Right renal cortex interstitium (tissue), 3 donors: ENCODE data around the gene TMLHE. TPM values are rescaled to one million over a fixed set of nuclear protein-coding genes. Genes with fewer than 3 reads are reported as not detected.
"Not testable (repeated sequence)": the region's sequence is repeated elsewhere in the genome, so short reads cannot be mapped to it uniquely, and the experiment has no call there.

Source experiments
- DNase-seq, 3 donors: peaks; one replicate each; pipeline ENCODE4 v3.0.0-alpha.2; 2013; ENCODE audit warnings: low read depth in 3 of 3, low spot score in 2 of 3
- polyA plus RNA-seq, 3 donors: library from polyadenylated mRNA; unstranded; fragments of 120-200 nt; gene quantifications; one replicate each; pipeline ENCODE4 v1.2.1, GENCODE V29; 2013; ENCODE audit not compliant: insufficient read length in 3 of 3

TMLHE gene, protein sequence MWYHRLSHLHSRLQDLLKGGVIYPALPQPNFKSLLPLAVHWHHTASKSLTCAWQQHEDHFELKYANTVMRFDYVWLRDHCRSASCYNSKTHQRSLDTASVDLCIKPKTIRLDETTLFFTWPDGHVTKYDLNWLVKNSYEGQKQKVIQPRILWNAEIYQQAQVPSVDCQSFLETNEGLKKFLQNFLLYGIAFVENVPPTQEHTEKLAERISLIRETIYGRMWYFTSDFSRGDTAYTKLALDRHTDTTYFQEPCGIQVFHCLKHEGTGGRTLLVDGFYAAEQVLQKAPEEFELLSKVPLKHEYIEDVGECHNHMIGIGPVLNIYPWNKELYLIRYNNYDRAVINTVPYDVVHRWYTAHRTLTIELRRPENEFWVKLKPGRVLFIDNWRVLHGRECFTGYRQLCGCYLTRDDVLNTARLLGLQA
- 10 to 100 TPM; 26.0 to 32.1 (median 29.5) TPM for polyA plus RNA-seq

DNA sequence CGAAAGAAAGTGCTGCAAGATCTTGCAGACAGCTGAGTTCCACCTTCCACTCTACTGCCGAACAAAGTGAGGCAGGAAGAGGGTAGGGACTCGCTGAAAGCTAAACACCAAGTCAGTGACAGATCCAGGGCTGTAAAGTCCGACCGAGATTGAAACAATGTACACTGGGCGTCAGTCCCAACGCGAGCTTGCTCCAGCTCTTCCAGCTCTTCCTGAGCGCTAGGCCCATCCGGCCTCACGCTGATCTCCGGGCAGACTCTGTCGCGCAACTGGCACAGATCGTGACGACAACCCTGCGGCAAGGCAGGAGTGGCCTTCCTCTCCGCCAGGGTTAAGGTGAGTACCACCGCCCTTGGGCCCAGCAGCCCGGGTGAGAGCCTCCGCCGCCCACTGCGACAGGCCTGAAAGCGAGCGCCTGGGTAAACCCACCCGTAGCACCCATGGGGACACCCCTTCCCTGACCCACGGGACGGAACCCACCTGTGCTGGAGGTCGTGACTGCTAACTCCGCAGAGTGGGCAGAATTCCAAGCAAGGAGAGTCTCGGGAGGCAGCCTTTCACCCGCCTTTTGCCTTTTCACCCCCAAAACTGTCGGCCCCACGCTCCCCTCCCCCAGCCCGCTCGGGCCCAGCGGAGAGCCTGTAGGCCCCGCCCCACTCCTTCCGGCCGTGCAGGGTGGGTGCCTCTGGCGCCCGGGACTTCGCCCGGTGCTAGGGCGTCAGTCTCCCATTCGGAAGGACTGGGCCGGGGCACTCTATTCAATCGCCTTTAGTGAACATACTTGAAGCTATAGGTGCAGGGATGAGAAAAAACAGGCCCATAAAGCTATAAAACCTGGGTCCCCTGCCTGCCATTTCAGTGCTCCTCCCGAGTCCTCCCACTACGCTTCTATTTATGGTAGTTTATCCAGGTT is at the start of gene TMLHE, which contains the start of gene SPRY3:
TMLHE (minus strand) TSS at position 641 of the 913 bp plus-strand sequence. CDS start 67,676 bp downstream, outside the sequence.
SPRY3 (plus strand) TSS at position 275 of the 913 bp plus-strand sequence.
- DNase-seq, result peak; percentile 10 to 36 (median 17)

DNA sequence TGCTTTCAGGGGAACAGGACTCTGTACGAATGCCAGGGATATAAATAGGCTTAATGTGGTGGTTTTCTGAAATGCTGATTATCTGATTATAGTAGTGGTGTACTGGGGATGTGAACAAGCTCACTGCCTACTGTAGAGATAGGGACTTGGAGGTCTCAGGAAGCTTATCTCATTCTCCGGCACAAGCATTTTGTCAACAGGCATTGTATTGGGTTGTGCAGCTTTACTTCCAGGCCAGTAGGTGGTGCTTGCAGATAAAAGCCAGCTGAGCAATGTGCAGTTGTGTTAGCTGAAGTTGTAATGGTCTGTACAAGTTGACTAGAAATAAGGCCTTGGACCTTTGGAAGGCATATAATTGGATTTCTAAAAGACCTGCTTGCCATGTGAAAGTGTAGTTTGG is 49.5 kb upstream of the TMLHE start:
- DNase-seq, result no peak

DNA sequence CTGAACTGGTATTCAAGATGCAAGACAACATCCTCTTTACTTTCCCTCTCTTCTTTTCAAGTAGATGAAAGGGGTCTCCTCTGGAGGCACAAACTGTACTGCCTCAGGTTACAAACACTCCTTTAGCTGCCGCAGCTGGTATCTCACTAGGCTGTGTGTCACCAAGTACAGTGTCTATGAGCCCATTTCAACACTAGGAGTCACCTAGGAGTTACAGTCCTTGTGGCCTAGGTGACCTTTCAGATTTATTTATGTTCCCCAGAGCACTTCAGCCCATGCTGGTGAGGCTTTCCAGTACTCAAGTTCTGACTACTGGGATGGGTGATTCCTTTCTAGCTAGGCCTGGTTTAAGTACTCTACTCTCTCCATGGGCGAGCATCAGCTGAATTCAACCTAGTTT is 32.4 kb upstream of the TMLHE start:
- DNase-seq, result no peak

DNA sequence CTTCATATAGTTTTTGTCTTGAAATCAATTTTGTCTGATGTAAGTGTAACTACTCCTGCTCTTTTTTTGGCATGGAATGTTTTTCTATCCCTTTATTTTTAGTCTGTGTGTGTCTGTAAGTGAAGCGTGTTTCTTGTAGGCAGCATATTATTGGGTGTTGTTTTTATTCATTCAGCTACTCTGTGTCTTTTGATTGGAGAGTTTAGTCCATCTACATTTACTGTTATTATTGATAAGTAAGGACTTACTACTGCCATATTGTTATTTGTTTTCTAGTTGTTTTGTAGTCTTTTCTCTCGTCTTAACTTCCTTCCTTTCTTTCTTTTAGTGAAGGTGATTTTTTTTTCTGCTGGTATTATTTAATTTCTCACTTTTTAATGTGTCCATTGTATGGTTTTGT is 30.5 kb upstream of the TMLHE start:
- DNase-seq, result no peak

DNA sequence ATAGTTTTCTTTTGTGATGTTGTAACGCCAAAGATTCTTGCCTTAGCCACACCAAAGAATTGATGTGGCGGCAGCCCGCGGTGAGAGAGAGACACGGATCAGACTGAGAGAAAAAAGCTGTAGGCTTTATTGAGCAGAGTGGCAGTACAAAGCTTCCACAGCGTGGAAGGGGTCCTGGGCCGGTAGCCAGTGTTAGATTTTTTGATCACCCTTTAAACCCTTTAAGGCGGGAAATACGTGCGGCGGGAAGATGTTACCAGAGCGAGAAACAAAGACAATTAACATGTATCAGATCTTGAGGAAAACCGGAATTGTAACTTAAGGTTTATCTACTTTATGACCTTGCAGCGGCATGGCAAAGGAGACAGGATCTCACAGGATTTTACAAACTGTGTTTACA is 28.6 kb upstream of the TMLHE start:
- DNase-seq, result peak in 1 of 3 donors; percentile 1

DNA sequence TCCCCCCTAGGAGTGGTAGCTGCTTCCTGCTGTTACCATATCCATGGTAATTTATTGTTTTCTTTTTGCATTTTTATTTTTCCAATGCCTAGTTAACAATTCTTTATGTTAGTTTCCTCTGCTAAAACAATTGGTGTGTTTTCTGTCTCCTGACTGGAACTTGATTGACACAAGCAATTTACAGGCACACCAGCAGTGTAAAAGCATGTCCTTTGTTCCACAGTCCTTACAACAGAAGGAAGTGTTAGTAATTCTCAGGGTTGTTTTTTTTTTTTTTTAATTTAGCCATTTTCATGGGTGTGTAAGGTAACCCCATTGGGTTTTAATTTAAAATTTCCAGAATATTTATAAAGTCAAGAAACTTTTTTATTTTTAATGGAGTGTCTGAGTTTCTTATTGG is 25.0 kb upstream of the TMLHE start:
- DNase-seq, result no peak

DNA sequence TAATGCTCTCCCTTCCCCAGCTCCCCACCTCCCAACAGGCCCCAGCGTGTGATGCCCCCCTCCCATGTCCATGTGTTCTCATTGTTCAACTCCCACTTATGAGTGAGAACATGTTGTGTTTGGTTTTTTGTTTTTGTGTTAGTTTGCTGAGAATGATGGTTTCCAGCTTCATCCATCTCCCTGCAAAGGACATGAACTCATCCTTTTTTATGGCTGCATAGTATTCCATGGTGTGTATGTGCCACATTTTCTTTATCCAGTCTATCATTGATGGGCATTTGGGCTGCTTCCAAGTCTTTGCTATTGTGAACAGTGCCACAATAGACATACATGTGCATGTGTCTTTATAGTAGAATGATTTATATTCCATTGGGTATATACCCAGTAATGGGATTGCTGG is 22.3 kb upstream of the TMLHE start:
- not testable (repeated sequence) for DNase-seq

DNA sequence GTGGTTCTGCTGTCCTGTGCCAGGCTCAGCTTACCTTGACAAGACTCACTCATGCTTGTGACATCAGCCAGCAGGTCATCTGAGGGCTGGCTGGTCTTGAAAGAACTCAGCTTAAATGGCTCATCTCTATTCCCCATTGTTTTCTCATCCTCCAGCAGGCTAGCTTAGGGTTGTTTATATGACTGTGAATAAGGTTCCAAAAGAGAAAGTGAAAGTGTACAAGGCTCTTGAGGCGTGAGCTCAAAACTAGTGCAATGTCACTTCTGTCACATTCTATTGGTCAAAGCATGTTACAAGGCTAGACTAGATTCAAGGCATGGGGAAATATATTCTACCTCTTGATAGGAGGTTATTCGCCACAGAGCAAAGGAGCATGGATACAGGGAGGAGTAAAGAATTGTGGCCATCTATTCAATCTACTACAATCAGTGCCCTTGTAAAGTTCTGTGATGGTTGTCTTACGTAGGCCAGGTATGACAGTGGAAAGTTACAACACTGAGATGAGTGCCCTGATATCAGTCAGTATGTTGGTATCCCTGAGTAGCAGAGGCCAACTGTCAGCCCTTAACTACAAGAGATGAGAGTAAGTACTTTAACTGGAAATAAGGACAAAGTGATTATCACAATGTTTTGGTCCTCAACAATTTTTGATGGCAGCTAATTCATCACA is 19.8 kb upstream of the TMLHE start:
- DNase-seq, result no peak

DNA sequence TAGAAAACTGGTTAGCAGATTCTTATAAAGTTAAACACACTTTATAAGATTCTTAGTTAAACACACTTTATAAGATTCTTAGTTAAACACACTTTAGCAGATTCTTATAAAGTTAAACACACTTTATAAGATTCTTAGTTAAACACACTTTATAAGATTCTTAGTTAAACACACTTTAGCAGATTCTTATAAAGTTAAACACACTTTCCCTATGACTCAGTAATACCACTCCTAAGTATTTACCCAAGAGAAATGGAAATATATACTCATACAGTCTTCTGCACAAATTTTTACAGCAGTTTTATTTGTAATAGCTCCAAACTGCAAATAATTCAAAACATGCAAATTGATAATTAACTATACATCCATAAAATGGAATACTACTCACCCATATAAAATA is 7.4 kb upstream of the TMLHE start:
- not testable (repeated sequence) for DNase-seq

DNA sequence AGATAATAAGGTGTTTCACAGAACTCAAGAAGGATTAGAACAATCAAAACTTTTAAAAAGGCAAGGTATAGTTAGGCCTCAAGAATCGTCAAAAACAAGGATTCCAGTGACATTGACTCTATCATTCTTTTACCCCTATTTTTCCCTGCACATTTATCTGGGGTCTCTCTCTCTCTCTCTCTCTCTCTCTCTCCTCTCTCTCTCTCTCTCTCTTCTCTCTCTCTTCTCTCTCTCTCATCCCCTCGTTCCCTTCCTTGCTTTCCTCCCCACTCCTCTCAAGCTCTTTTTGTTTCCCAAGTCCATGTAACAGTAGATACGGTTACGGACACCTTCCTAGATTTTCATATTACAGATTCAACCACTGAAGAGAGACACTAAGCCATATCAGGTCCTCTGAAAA is 3.2 kb upstream of the TMLHE start:
- no peak for DNase-seq

DNA sequence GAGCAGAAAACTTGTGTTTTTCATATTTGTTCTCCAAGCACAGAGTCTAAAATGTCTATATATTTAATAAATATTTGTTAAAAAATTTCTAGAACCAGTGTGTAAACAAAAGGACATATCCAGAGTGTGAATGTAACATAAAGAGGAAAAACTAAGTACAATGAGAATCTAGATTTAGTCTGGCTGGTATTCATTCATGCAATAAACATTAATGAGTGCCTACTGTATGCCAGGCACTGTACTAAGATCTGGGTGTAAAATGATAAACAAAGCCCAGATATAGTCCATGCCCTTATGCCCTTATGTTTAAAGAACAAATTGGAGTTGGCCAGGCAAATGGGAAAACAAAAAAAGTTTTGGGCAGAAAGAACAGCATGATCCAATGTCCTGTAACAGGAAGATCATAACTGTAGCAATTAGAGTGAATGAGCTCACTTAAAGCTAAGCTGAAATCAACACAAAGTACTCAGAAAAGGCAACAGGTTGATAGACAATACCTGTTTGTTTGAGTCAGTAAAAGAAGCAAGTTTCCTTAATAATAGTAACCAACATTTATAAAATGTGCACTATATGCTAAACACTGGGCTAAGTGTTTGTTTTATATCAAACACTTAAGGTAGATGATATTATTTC is 1.3 kb upstream of the TMLHE start:
- no peak for DNase-seq

DNA sequence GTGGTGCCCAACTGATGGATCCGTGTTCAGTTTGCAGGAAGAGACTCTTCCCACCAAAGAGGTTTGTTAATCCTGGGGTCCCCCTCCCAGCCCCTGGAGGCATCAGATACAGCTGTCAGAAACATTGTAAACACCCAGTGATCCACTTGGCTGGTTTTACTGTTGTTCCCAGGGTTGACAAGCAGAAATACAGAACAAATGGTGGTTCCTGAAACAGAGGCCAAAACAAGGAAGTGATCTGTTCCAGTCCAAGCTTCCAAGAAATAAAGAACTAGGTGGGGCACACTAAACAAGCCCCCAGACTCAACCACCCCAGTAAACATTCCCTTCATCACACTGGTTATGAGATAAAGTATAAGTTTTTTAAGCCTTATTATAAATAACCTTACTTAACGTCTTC is 1.4 kb downstream of the TMLHE start:
- DNase-seq, result no peak

DNA sequence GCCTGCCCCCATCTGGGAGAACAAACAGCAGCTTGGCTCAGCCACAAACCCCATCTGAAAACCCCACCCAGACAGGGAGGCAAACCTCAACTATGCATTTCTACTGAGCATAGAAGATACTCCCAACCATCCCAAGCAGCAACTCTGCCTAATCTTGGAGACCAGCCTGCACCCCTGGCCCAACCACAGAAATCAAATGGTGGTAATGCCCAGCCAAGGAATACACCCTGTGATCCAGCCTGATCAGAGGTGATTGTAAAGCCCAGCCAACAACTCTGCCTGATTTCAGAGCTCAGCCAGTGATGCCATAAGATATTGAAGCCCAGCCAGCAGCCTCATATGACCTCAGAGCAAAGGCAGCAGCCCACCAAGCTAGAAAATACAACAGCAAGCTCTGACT is 19.8 kb downstream of the TMLHE start:
- DNase-seq, result no peak

DNA sequence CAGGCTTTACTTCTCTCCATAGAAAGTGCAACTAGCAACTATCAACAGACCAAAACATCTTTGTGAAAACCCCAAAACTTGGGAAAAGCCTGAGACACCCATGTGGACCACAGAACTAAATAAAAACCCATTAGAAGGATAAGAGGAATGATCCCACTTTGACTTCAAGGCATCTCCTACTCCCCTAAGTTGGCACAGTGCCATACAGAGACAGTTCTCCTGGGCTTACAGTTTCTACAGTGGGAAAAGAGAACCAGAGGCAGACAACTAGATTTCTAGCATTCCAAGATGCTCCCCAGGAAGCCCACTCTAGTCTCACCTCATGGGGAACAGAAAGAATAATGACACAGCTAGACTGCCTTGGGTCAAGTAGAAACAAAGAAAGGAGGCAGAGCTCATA is 20.4 kb downstream of the TMLHE start:
- DNase-seq, result no peak

DNA sequence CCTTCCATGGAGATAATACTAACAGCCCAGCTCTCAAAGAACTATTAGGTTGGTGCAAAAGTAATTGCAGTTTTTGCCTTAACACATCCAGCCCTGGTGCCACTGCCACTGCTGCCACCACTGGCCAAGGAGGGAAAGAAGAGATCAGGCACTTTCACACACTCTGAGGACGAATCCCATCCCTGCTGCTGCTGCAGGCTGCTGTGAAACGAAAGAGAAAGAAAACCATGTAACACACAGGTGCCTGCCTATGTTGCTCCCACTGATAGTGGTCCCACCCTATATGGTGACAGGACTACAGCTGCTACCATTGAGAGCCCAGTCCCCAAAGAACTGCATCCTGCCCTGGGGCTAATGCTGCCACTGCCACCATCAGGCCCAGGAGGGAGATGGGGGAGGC is 35.1 kb downstream of the TMLHE start:
- DNase-seq, result no peak

DNA sequence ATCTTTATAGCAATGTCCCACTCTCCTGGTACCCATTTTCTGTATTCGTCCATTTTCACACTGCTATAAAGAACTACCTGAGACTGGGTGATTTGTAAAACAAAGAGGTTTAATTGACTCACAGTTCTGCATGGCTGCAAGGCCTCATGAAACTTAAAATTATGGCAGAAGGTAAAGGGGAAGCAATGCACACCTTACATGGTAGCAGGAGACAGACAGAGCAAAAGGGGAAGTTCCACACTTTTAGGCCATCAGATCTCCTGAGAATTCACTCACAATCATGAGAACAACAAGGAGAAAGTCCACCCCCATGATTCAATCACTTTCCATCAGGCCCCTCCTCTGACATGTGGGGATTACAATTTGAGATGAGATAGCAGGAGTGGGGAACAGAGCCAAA is 49.7 kb downstream of the TMLHE start:
- no peak for DNase-seq

DNA sequence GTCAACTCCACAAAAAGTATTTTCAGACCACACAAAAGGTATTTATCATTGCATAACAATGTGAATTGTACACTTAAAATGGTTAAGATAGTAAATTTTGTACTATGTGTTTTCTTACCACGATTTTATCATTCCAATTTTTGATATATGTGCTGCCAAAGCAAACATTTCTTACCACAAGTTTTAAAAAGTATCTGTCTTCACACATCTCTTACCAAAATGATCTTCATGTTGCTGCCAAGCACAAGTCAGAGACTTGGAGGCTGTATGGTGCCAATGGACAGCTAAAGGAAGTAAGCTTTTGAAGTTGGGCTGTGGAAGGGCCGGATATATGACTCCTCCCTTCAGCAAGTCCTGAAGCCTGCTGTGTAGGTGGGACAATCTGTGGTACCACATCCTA is 67.9 kb downstream of the TMLHE start:
- DNase-seq, result no peak

DNA sequence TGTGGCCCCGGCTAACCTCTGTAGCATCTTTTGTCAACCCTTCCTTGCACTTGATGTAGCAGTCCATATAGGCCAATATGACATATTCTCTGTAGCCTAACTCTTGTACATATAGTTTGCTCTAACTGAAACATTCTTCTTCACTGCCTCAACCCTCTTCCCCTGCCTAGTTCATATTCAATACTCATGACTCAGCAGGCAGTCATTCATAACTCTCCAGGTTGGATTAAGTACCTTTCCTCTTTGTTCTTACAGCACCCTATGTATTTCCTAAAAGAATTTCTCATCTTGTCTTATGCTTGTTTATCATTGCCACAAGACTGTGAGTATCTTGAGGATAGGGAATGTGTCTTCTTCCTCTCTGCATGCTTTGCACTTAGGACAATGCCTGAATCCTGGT is 76.9 kb downstream of the TMLHE start:
- no peak for DNase-seq

DNA sequence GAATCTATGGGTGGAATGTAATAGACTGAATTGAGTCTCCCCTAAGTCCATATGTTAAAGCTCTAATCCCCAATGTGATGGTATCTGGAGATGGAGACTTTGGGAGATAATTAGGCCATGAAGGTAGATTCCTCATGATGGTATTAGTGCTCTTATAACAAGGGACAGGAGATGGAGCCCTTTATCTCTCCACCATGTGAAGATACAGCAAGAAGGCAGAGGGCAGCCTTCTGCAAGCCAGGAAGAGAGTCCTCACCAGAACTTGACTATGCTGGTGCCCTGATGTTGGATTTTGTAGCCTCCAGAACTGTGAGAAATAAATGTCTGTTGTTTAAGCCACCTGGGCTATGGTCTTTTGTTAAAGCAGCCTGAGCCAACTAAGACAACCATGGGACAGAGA is 78.0 kb downstream of the TMLHE start:
- no peak for DNase-seq

DNA sequence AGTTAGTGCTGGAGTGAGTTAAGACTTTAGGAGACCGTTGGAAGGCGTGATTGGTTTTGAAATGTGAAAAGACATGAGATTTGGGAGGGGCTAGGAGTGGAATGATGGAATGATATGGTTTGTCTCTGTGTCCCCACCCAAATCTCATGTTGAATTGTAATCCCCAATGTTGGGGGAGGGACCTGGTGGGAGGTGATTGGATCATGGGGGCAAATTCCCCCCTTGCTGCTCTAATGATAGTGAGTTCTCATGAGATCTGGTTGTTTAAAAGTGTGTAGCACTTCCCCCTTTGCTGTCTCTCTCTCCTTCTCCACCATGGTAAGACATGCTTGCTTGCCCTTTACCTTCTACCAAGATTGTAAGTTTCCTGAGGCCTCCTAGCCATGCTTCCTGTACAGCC is 85.7 kb downstream of the TMLHE start:
- DNase-seq, result not testable (repeated sequence)

DNA sequence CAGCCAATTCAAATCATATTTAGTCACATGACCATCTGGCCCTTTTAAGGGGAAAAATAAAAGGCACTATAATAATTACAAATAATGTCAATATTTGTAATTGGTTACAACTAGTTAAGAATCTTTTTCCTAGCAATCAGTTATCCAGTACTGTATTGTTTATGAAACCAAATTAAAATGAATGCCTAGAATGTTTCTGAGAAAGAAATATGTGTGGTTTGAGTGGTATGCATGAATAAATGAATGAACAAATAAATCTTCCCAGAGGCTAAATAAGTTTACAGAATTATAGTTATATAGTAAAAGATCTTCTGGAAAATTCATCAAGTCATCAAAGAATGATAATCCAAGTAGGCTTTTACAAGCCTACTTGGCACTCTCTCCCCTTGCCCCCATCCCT is 98.5 kb downstream of the TMLHE start:
- no peak for DNase-seq
